B cell (primary cell): ENCODE measurements around the gene FOXA3. TPM values are rescaled to one million over a fixed set of nuclear protein-coding genes. Genes with fewer than 3 reads are reported as not detected.

Source experiments
- ATAC-seq: fragments of 200-7000 bp; cut with Tn5 transposase; one replicate; pipeline ENCODE4 v1.10.0; 2021; ENCODE audit warnings: low read depth, mild to moderate bottlenecking, moderate number of reproducible peaks, moderate library complexity
- CTCF ChIA-PET: fragments of 350-600 bp; sonication (Branson Sonifier 250); formaldehyde crosslinking; loops from one replicate; lab custom pipeline; 2021; ENCODE audit warnings: antibody characterized with exemption, inconsistent platforms; lab: Charles Lee
- POLR2A ChIA-PET: fragments of 350-600 bp; sonication (Branson Sonifier 250); formaldehyde crosslinking; loops from one replicate; lab custom pipeline; 2021; ENCODE audit warnings: antibody characterized with exemption; lab: Charles Lee
- DNase-seq: peaks from one replicate; pipeline ENCODE4 v3.0.0; 2013
- H2AFZ ChIP-seq: 2 replicates; pipeline ENCODE4 v1.6.1; 2012; ENCODE audit warnings: mild to moderate bottlenecking, low read depth, low read length; ENCODE audit not compliant: insufficient read depth, poor library complexity, severe bottlenecking
- H3K27ac ChIP-seq, 2 donors: 1 replicate in 1 of 2; 2 replicates in 1 of 2; pipeline ENCODE4 v1.5.1; 2012 to 2013; ENCODE audit warnings: low read length in 2 of 2, mild to moderate bottlenecking in 2 of 2, moderate library complexity in 1 of 2
- H3K27me3 ChIP-seq, 4 experiments: fragments of 200-600 bp in 1 of 4; sonication (generic) in 1 of 4; replicated peaks in 1 of 4; 1 replicate in 2 of 4; 2 replicates in 2 of 4; pipeline versions ENCODE4 v1.6.1 to v1.7.0; 2013 to 2016; ENCODE audit warnings: low read length in 3 of 4, mild to moderate bottlenecking in 2 of 4, mixed read lengths in 1 of 4, moderate library complexity in 1 of 4; ENCODE audit not compliant: insufficient read depth in 4 of 4, control insufficient read depth in 3 of 4; ENCODE audit errors: control extremely low read depth in 1 of 4
- H3K36me3 ChIP-seq, 2 experiments: replicated peaks in 1 of 2; 1 replicate in 1 of 2; 2 replicates in 1 of 2; pipeline versions ENCODE4 v1.6.1 to v1.7.1; 2013; ENCODE audit warnings: low read length in 1 of 2; ENCODE audit not compliant: insufficient read depth in 2 of 2, control insufficient read depth in 1 of 2; ENCODE audit errors: control extremely low read depth in 1 of 2, extremely low read depth in 1 of 2
- H3K4me1 ChIP-seq, 2 donors: fragments of 200-600 bp in 1 of 2; sonication (generic) in 1 of 2; 1 replicate in 1 of 2; 2 replicates in 1 of 2; pipeline versions ENCODE4 v1.5.1 to v1.6.1; 2013 to 2017; ENCODE audit warnings: low read length in 2 of 2; ENCODE audit not compliant: control insufficient read depth in 2 of 2, insufficient read depth in 2 of 2
- H3K4me2 ChIP-seq: replicated peaks from 2 replicates; pipeline ENCODE3; 2012; ENCODE audit warnings: mild to moderate bottlenecking, low read depth, low read length; ENCODE audit not compliant: poor library complexity, severe bottlenecking
- H3K4me3 ChIP-seq, 5 experiments: fragments of 200-600 bp in 1 of 5; sonication (generic) in 1 of 5; 1 replicate in 3 of 5; 2 replicates in 2 of 5; pipeline versions ENCODE4 v1.5.1 to v1.7.0; 2011 to 2016; ENCODE audit warnings: low read length in 4 of 5, mild to moderate bottlenecking in 4 of 5, low read depth in 2 of 5, control low read depth in 1 of 5, moderate library complexity in 1 of 5; ENCODE audit not compliant: insufficient read depth in 1 of 5; ENCODE audit errors: control extremely low read depth in 1 of 5, extremely low read depth in 1 of 5
- H3K79me2 ChIP-seq: fragments of 200-600 bp; sonication (generic); one replicate; pipeline ENCODE4 v1.6.0; 2016; ENCODE audit warnings: low read length; ENCODE audit not compliant: control insufficient read depth, insufficient read depth
- H3K9ac ChIP-seq: fragments of 200-600 bp; sonication (generic); 2 replicates; pipeline ENCODE4 v1.6.1; 2017; ENCODE audit warnings: mild to moderate bottlenecking, low read length, moderate library complexity
- H3K9me3 ChIP-seq, 3 donors: one replicate each; pipeline versions ENCODE4 v1.6.1 to v1.7.1; 2013; ENCODE audit warnings: low read length in 2 of 3; ENCODE audit not compliant: control insufficient read depth in 2 of 3, insufficient read depth in 1 of 3; ENCODE audit errors: control extremely low read depth in 1 of 3
- H4K20me1 ChIP-seq: 2 replicates; pipeline ENCODE4 v1.6.0; 2012; ENCODE audit warnings: mild to moderate bottlenecking, low read length; ENCODE audit not compliant: insufficient read depth, control insufficient read depth, poor library complexity, severe bottlenecking
- H3K27ac Mint-ChIP-seq: one replicate; pipeline ENCODE4 v1.8.0; 2021; ENCODE audit warnings: mixed read lengths
- H3K27me3 Mint-ChIP-seq: one replicate; pipeline ENCODE4 v1.8.0; 2021; ENCODE audit warnings: mixed read lengths
- H3K4me1 Mint-ChIP-seq: one replicate; pipeline ENCODE4 v1.8.0; 2021; ENCODE audit warnings: mixed read lengths
- H3K4me3 Mint-ChIP-seq: one replicate; pipeline ENCODE4 v1.8.0; 2021; ENCODE audit warnings: mixed read lengths
- H3K9me3 Mint-ChIP-seq: one replicate; pipeline ENCODE4 v1.8.0; 2022; ENCODE audit warnings: mixed read lengths; ENCODE audit not compliant: insufficient read depth
- EZH2 ChIP-seq: IDR thresholded peaks from 2 replicates; pipeline ENCODE4 v1.6.1; 2012; ENCODE audit warnings: borderline replicate concordance, low read depth, mild to moderate bottlenecking, moderate library complexity, low read length; ENCODE audit not compliant: insufficient read depth, poor library complexity, severe bottlenecking
- WGBS: methylation state at CpG from one replicate; pipeline ENCODE4 v1.1.5; 2013; ENCODE audit warnings: missing lambda C conversion rate; ENCODE audit not compliant: insufficient coverage; 5-methylcytosine and 5-hydroxymethylcytosine counted together
- intact Hi-C: fragments of 100-400 bp; cut with micrococcal nuclease; formaldehyde crosslinking; loops from one replicate; pipeline ENCODE4 v1.10.0; 2022
- polyA minus RNA-seq: library from RNA; depleted of rRNA, polyadenylated mRNA; stranded (reverse); fragments of >200 nt; gene quantifications from 2 replicates; pipeline ENCODE4 v1.2.3, GENCODE V29; 2012
- polyA plus RNA-seq: library from polyadenylated mRNA; depleted of rRNA; stranded (reverse); fragments of >200 nt; gene quantifications from 2 replicates; pipeline ENCODE4 v1.2.3, GENCODE V29; 2012
- total RNA-seq, 2 donors: library from RNA; stranded (reverse); fragments of 120-200 nt in 1 of 2; gene quantifications; 1 replicate in 1 of 2; 2 replicates in 1 of 2; pipeline versions ENCODE4 v1.2.3 to v1.2.4, GENCODE V29; 2013 to 2022
- TF ChIP-seq, protein P1 (sequence below): fragments of 200-600 bp; IDR thresholded peaks from one replicate; pipeline ENCODE4 v1.8.0; 2022; ENCODE audit warnings: antibody characterized with exemption, mild to moderate bottlenecking

Gene FOXA3
- total RNA-seq (not detected in 2 replicates), polyA plus RNA-seq (not detected in 2 replicates), polyA minus RNA-seq (0.14 TPM in 1 of 2 replicates, not detected in the other)
- total RNA-seq (2013): 0.05 TPM

DNA sequence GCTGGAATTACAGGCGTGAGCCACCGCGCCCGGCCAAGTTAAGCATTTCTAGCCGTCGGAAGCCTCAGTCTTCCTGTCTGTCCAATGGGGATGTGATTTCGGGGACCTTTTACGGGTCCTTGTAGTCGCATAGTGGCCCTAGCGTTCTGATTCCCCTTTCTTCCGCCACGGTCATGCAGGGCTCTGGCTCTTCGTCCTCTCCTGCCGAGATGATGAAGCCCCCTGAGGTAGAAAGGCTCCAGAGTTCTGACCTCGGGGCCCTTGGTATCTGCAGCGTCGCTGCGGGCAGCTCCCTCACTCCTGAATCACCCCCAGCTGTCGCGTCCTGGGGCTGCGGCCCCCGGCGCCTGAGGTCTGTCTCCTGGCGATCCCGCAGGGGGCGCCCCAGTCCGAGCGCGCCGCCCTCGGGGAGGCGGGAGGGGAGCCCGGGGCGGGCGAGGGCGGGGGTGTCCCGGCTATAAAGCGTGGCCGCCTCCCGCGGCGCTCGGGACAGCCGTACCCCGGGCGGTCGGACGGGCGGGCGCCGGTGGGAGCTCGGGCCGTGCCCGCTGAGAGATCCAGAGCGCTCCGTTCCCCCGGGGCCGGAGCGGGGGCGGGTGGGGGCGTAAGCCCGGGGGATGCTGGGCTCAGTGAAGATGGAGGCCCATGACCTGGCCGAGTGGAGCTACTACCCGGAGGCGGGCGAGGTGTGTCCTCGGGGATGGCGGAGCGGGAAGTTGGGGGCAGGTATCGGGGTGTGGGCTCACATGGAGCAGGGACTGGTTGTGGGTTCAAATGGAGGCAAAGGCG, at the start of gene FOXA3:
TSS of gene FOXA3 (plus strand) at position 487 of the 789 bp plus-strand sequence. CDS start at position 618, 131 bp downstream.
- peak; percentile 70 for DNase-seq
- Mint-ChIP-seq H3K4me3 (peak within 1 kb of the TSS; percentile 91), H3K27me3 (peaks cover 10% of the 10 kb centered on the region), H3K27ac (peak within 1 kb of the TSS; percentile 98), H3K9me3 (no peaks in the 10 kb centered on the region), H3K4me1 (peaks cover 32% of the 10 kb centered on the region)
- peak within 1 kb of the TSS; percentile 62 to 87 (median 81) for H3K4me3 ChIP-seq
- peak within 1 kb of the TSS in 1 of 2 donors; percentile 95 for H3K27ac ChIP-seq
- no peak for ATAC-seq
- ChIA-PET CTCF (interaction anchor here (1.0 to 3.0 kb wide), 9 partner anchors 16 to 172 kb away, joined by 3 to 24 read pairs (median 8); partner anchors contain the start of genes IRF2BP1, MYPOP, SIX5 and SNRPD2), POLR2A (interaction anchor here (0.6 to 2.0 kb wide), 11 partner anchors 18 to 737 kb away, joined by 3 to 9 read pairs (median 4); partner anchors contain the start of genes IRF2BP1, MYPOP, QPCTL and SIX5)
- H3K4me1 ChIP-seq: peaks cover 27 to 33% of the 10 kb centered on the region in 2 donors
- WGBS: 3% methylated on average over 71 of the region's 71 CpGs
- intact Hi-C loops: loop anchor here (1.0 to 2.0 kb wide), 10 partner anchors 22 to 987 kb away; partner anchors contain the start of genes AP2S1, CCDC61, DMWD and FBXO46
- H3K9me3 ChIP-seq: peaks cover 0 to 4% (median 0%) of the 10 kb centered on the region in 3 donors
- peaks cover 1% of the 10 kb centered on the region for H4K20me1 ChIP-seq
- H3K79me2 ChIP-seq: peaks cover 33% of the 10 kb centered on the region
- peak within 1 kb of the TSS; percentile 77 for H3K9ac ChIP-seq
- peaks cover 0 to 13% of the 10 kb centered on the region in 2 experiments for H3K36me3 ChIP-seq
- H3K27me3 ChIP-seq: peaks cover 0 to 14% (median 6%) of the 10 kb centered on the region in 4 experiments
- TF ChIP-seq EZH2: peak; percentile 69
- TF ChIP-seq, protein P1, sequence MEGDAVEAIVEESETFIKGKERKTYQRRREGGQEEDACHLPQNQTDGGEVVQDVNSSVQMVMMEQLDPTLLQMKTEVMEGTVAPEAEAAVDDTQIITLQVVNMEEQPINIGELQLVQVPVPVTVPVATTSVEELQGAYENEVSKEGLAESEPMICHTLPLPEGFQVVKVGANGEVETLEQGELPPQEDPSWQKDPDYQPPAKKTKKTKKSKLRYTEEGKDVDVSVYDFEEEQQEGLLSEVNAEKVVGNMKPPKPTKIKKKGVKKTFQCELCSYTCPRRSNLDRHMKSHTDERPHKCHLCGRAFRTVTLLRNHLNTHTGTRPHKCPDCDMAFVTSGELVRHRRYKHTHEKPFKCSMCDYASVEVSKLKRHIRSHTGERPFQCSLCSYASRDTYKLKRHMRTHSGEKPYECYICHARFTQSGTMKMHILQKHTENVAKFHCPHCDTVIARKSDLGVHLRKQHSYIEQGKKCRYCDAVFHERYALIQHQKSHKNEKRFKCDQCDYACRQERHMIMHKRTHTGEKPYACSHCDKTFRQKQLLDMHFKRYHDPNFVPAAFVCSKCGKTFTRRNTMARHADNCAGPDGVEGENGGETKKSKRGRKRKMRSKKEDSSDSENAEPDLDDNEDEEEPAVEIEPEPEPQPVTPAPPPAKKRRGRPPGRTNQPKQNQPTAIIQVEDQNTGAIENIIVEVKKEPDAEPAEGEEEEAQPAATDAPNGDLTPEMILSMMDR: peak; percentile 73
- peak within 1 kb of the TSS; percentile 86 for H2AFZ ChIP-seq
- peak within 1 kb of the TSS; percentile 95 for H3K4me2 ChIP-seq
